CD4-positive, CD25-positive, alpha-beta regulatory T cell (primary cell): Measurements from ENCODE around the gene PBRM1. TPM values are rescaled to one million over a fixed set of nuclear protein-coding genes. Genes with fewer than 3 reads are reported as not detected.

Experiments
- ATAC-seq, 2 donors: fragments of 150-1000 bp; cut with Tn5 transposase; one replicate each; pipeline ENCODE4 v1.10.0; 2021; ENCODE audit warnings: low read depth in 2 of 2, moderate number of reproducible peaks in 2 of 2, moderate library complexity in 1 of 2
- DNase-seq, 3 donors: peaks; one replicate each; pipeline versions ENCODE4 v3.0.0 to v3.0.0-alpha.2; 2012 to 2022; ENCODE audit warnings: mixed read lengths in 1 of 3
- H3K27ac ChIP-seq: one replicate; pipeline ENCODE4 v1.7.0; 2013; ENCODE audit warnings: mild to moderate bottlenecking, low read length; ENCODE audit not compliant: insufficient read depth, poor library complexity, severe bottlenecking
- H3K27me3 ChIP-seq: one replicate; pipeline ENCODE4 v1.7.0; 2013; ENCODE audit warnings: low read length; ENCODE audit not compliant: control insufficient read depth, insufficient read depth
- H3K36me3 ChIP-seq: one replicate; pipeline ENCODE4 v1.7.0; 2013; ENCODE audit warnings: mild to moderate bottlenecking, low read length, moderate library complexity; ENCODE audit not compliant: control insufficient read depth, insufficient read depth
- H3K4me1 ChIP-seq: 2 replicates; pipeline ENCODE4 v1.7.0; 2013; ENCODE audit warnings: mild to moderate bottlenecking, low read length; ENCODE audit not compliant: insufficient read depth, control insufficient read depth, poor library complexity, severe bottlenecking
- H3K4me3 ChIP-seq: one replicate; pipeline ENCODE4 v1.7.0; 2013; ENCODE audit warnings: low read depth, mild to moderate bottlenecking, low read length, moderate library complexity
- H3K9me3 ChIP-seq, 2 experiments: 1 replicate in 1 of 2; 2 replicates in 1 of 2; pipeline ENCODE4 v1.7.0; 2013; ENCODE audit warnings: low read length in 2 of 2, mild to moderate bottlenecking in 1 of 2, moderate library complexity in 1 of 2; ENCODE audit not compliant: control insufficient read depth in 2 of 2
- H3K27ac Mint-ChIP-seq, 3 donors: one replicate each; pipeline ENCODE4 v1.8.0; 2020 to 2022; ENCODE audit warnings: mild to moderate bottlenecking in 3 of 3, mixed read lengths in 3 of 3, moderate library complexity in 2 of 3
- H3K27me3 Mint-ChIP-seq: one replicate; pipeline ENCODE4 v1.8.0; 2022; ENCODE audit warnings: mild to moderate bottlenecking, mixed read lengths
- H3K36me3 Mint-ChIP-seq: one replicate; pipeline ENCODE4 v1.8.0; 2020; ENCODE audit warnings: mixed read lengths
- H3K4me1 Mint-ChIP-seq, 4 donors: one replicate each; pipeline ENCODE4 v1.8.0; 2020 to 2022; ENCODE audit warnings: mixed read lengths in 4 of 4, mild to moderate bottlenecking in 1 of 4
- H3K4me3 Mint-ChIP-seq, 4 donors: one replicate each; pipeline ENCODE4 v1.8.0; 2020 to 2022; ENCODE audit warnings: mild to moderate bottlenecking in 4 of 4, mixed read lengths in 4 of 4, moderate library complexity in 3 of 4
- H3K9me3 Mint-ChIP-seq, 7 donors: one replicate each; pipeline ENCODE4 v1.8.0; 2020 to 2022; ENCODE audit warnings: mixed read lengths in 7 of 7, mild to moderate bottlenecking in 3 of 7, moderate library complexity in 2 of 7
- polyA plus RNA-seq, 4 donors: library from polyadenylated mRNA; unstranded; fragments of 300-500 nt; fragmentation: Illumina TruSeq; gene quantifications; one replicate each; pipeline ENCODE4 v1.2.3, GENCODE V29; 2021
- total RNA-seq: library from RNA; stranded (reverse); gene quantifications from one replicate; pipeline ENCODE4 v1.2.3, GENCODE V29; 2022

Gene PBRM1
- total and polyA plus RNA-seq, 5 donors from 2014 or later, result 58.7 to 73.4 (median 66.4) TPM

GRCh38 chr3:52537165-52537620 lies 148.5 kb downstream of the PBRM1 start:
- ATAC-seq, result no peak
- peaks cover 48% of the 10 kb centered on the region for H3K4me1 ChIP-seq
- no peaks in the 10 kb centered on the region for H3K9me3 ChIP-seq
- peak overlapping the region; percentile 97 to 100 (median 99) for H3K4me3 Mint-ChIP-seq
- H3K36me3 Mint-ChIP-seq, result peaks cover 13% of the 10 kb centered on the region
- H3K27ac ChIP-seq, result peak overlapping the region; percentile 81
- H3K27me3 Mint-ChIP-seq, result no peaks in the 10 kb centered on the region
- H3K4me1 Mint-ChIP-seq, result peaks cover 24 to 70% (median 49%) of the 10 kb centered on the region in 4 donors
- peaks cover 9% of the 10 kb centered on the region for H3K36me3 ChIP-seq
- peak overlapping the region; percentile 99 for H3K27ac Mint-ChIP-seq
- H3K27me3 ChIP-seq, result no peaks in the 10 kb centered on the region
- H3K9me3 Mint-ChIP-seq, result peaks cover 0 to 3% (median 0%) of the 10 kb centered on the region in 7 donors
- peak overlapping the region; percentile 96 for H3K4me3 ChIP-seq
- DNase-seq, result no peak

- ATAC-seq, result peak; percentile 93 to 96
Observed at GRCh38 chr3:52536369-52537164, 149.1 kb downstream of the PBRM1 start, which contains the start of gene UQCC5. TSS of gene UQCC5 (plus strand) at chr3:52536605. CDS start at chr3:52536756, 151 bp downstream.

GRCh38 chr3:52536112-52536368 lies 149.7 kb downstream of the PBRM1 start:
- Histone ChIP-seq H3K4me3 (peak overlapping the region; percentile 72), H3K27ac (no peak overlapping the region), H3K27me3 (no peaks in the 10 kb centered on the region), H3K4me1 (peaks cover 48% of the 10 kb centered on the region), H3K9me3 (no peaks in the 10 kb centered on the region), H3K36me3 (peaks cover 5% of the 10 kb centered on the region)
- Mint-ChIP-seq H3K36me3 (peaks cover 13% of the 10 kb centered on the region), H3K27me3 (no peaks in the 10 kb centered on the region), H3K9me3 (peaks cover 0 to 3% (median 0%) of the 10 kb centered on the region in 7 donors), H3K27ac (peak overlapping the region; percentile 56 to 99 (median 99)), H3K4me1 (peaks cover 20 to 64% (median 42%) of the 10 kb centered on the region in 4 donors), H3K4me3 (peak overlapping the region; percentile 97 to 100 (median 99))
- ATAC-seq (no peak), DNase-seq (no peak)

More at GRCh38 chr3:52536369-52537164, 149.1 kb downstream of the PBRM1 start, which contains the start of gene UQCC5:
- Mint-ChIP-seq H3K4me1 (peaks cover 24 to 69% (median 47%) of the 10 kb centered on the region in 4 donors), H3K27ac (peak within 1 kb of the TSS; percentile 99), H3K4me3 (peak within 1 kb of the TSS; percentile 97 to 100 (median 99)), H3K27me3 (no peaks in the 10 kb centered on the region), H3K36me3 (peaks cover 13% of the 10 kb centered on the region), H3K9me3 (peaks cover 0 to 3% (median 0%) of the 10 kb centered on the region in 7 donors)
- H3K9me3 ChIP-seq, result no peaks in the 10 kb centered on the region
- DNase-seq, result peak; percentile 96 to 100 (median 97)
- H3K4me1 ChIP-seq, result peaks cover 48% of the 10 kb centered on the region
- peak within 1 kb of the TSS; percentile 96 for H3K4me3 ChIP-seq
- H3K27me3 ChIP-seq, result no peaks in the 10 kb centered on the region
- peaks cover 7% of the 10 kb centered on the region for H3K36me3 ChIP-seq
- H3K27ac ChIP-seq, result peak within 1 kb of the TSS; percentile 81

GRCh38 chr3:52535411-52536111 lies 150.2 kb downstream of the PBRM1 start:
- no peaks in the 10 kb centered on the region for H3K27me3 ChIP-seq
- peak overlapping the region; percentile 72 for H3K4me3 ChIP-seq
- Mint-ChIP-seq H3K36me3 (peaks cover 11% of the 10 kb centered on the region), H3K9me3 (peaks cover 0 to 3% (median 0%) of the 10 kb centered on the region in 7 donors), H3K4me1 (peaks cover 20 to 59% (median 39%) of the 10 kb centered on the region in 4 donors), H3K4me3 (peak overlapping the region; percentile 97 to 100 (median 99)), H3K27me3 (no peaks in the 10 kb centered on the region), H3K27ac (peak overlapping the region; percentile 56 to 99 (median 71))
- H3K9me3 ChIP-seq, result no peaks in the 10 kb centered on the region
- H3K4me1 ChIP-seq, result peaks cover 48% of the 10 kb centered on the region
- DNase-seq (no peak), ATAC-seq (no peak)
- H3K36me3 ChIP-seq, result no peaks in the 10 kb centered on the region
- no peak overlapping the region for H3K27ac ChIP-seq

GRCh38 chr3:52534281-52535183 lies 151.2 kb downstream of the PBRM1 start:
- H3K36me3 Mint-ChIP-seq, result peaks cover 9% of the 10 kb centered on the region
- Histone ChIP-seq H3K9me3 (no peaks in the 10 kb centered on the region), H3K27ac (no peak overlapping the region), H3K36me3 (no peaks in the 10 kb centered on the region), H3K4me1 (peaks cover 48% of the 10 kb centered on the region), H3K4me3 (no peak overlapping the region), H3K27me3 (no peaks in the 10 kb centered on the region)
- H3K27ac Mint-ChIP-seq, result peak overlapping the region; percentile 46 to 96 (median 73)
- no peaks in the 10 kb centered on the region for H3K27me3 Mint-ChIP-seq
- H3K9me3 Mint-ChIP-seq, result peaks cover 0 to 3% (median 0%) of the 10 kb centered on the region in 7 donors
- ATAC-seq (no peak), DNase-seq (no peak)
- H3K4me3 Mint-ChIP-seq, result peak overlapping the region; percentile 97 to 100 (median 99)
- H3K4me1 Mint-ChIP-seq, result peaks cover 20 to 51% (median 34%) of the 10 kb centered on the region in 4 donors

- Histone ChIP-seq H3K4me3 (no peak within 1 kb of the TSS), H3K4me1 (peaks cover 42% of the 10 kb centered on the region), H3K36me3 (no peaks in the 10 kb centered on the region), H3K9me3 (no peaks in the 10 kb centered on the region), H3K27me3 (no peaks in the 10 kb centered on the region), H3K27ac (no peak within 1 kb of the TSS)
- H3K9me3 Mint-ChIP-seq, result peaks cover 0 to 2% (median 0%) of the 10 kb centered on the region in 7 donors
- peaks cover 13 to 44% (median 27%) of the 10 kb centered on the region in 4 donors for H3K4me1 Mint-ChIP-seq
- ATAC-seq (peak; percentile 12 to 14), DNase-seq (peak; percentile 51 to 66 (median 65))
- H3K4me3 Mint-ChIP-seq, result peak within 1 kb of the TSS; percentile 81 to 100 (median 98)
- no peaks in the 10 kb centered on the region for H3K27me3 Mint-ChIP-seq
- H3K27ac Mint-ChIP-seq, result peak within 1 kb of the TSS; percentile 46 to 96 (median 73)
- peaks cover 2% of the 10 kb centered on the region for H3K36me3 Mint-ChIP-seq
Observed at GRCh38 chr3:52533623-52534280, 152.0 kb downstream of the PBRM1 start, which contains the start of gene NT5DC2. TSS of gene NT5DC2 (minus strand) at chr3:52533857. CDS start at chr3:52533737, 120 bp downstream.
